LNCaP clone FGC (cell line): ENCODE results near the gene KRT79.

Experiments used
- DNase-seq: peaks from one replicate; pipeline ENCODE4 v3.0.0-alpha.2; 2011; ENCODE audit warnings: low read depth
- H3K4me3 ChIP-seq: 2 replicates; pipeline ENCODE4 v1.5.1; 2011; ENCODE audit warnings: mild to moderate bottlenecking, low read depth, low read length, control low read depth
- CTCF ChIP-seq: IDR thresholded peaks from 2 replicates; pipeline ENCODE4 v1.5.1; 2012; ENCODE audit warnings: mild to moderate bottlenecking; ENCODE audit not compliant: control insufficient read depth, insufficient read depth; ENCODE audit errors: extremely low read depth

The KRT79 gene

GRCh38 chr12:52778833-52779232, 55.3 kb downstream of the KRT79 start:
- no peak for TF ChIP-seq CTCF
- no peak for DNase-seq

GRCh38 chr12:52777566-52777965, 56.5 kb downstream of the KRT79 start:
- no peak overlapping the region for H3K4me3 ChIP-seq
- TF ChIP-seq CTCF, result no peak
- DNase-seq, result no peak

More at GRCh38 chr12:52778833-52779232, 55.3 kb downstream of the KRT79 start:
- no peak overlapping the region for H3K4me3 ChIP-seq

- TF ChIP-seq CTCF, result no peak
These were observed 57.2 kb downstream of the KRT79 start, which contains the start of gene KRT76 for GRCh38 chr12:52776913-52777395. Gene KRT76, minus strand, starts transcription at chr12:52777345. Its CDS starts 54 bp downstream, at chr12:52777291.

GRCh38 chr12:52776435-52776834, 57.7 kb downstream of the KRT79 start:
- no peak overlapping the region for H3K4me3 ChIP-seq
- TF ChIP-seq CTCF, result no peak
- no peak for DNase-seq

More at GRCh38 chr12:52776913-52777395, 57.2 kb downstream of the KRT79 start, which contains the start of gene KRT76:
- H3K4me3 ChIP-seq, result no peak within 1 kb of the TSS
- DNase-seq, result no peak

DNA sequence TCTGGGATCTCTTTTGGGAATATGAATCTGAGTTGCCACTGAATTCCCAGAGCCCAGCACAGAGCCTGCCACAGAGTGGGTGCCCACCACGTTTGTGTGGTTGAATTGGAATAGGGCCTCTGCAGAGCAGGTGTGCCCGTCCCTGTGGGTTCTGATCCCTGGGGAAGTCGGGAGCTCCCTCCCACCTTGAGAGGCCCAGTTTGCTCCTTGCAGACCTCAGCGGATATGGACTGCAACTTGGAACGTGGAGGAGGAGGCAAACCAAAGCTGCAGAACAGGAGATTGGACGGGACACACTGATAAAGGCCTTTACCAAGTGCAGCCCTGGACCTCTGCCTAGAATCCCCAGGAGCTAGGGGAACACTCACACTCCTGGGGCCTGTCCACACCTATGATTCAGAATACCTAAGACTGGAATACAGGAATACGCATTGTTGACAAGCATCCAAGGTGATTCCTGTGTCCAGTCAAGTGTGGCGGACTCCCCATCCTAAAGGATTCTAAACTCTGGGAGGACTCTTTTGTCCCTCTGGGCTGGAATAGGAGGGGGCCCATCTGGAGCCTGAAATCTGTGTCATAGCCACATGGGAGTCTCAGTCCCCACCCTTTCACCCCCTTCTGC, 59.4 kb downstream of the KRT79 start:
- no peak for TF ChIP-seq CTCF
- no peak overlapping the region for H3K4me3 ChIP-seq
- DNase-seq, result no peak

DNA sequence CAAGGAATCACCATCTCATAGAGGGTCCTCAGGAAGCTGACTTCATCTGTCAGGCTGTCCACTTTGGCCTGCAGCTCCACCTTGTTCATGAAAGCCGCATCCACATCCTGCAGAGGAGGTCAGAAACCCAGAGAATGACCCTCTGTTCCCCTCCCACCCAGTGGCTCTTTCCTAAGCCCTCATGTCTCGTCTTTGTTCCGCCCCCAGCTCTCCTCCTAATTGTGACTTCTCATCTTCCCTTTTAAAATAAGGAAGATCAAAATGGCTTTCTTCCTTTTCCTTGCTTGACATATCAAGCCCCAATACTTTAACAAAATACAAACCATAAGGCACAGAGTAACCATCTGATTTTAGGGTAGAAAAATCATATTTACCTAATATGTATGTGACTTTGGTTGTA, 61.3 kb downstream of the KRT79 start:
- H3K4me3 ChIP-seq, result no peak overlapping the region
- DNase-seq, result no peak
- TF ChIP-seq CTCF, result no peak

GRCh38 chr12:52772188-52772587, 61.9 kb downstream of the KRT79 start:
- TF ChIP-seq CTCF, result no peak
- no peak for DNase-seq
- no peak overlapping the region for H3K4me3 ChIP-seq
